GM21737 (cell line): ENCODE results near the gene ZNF783.

ENCODE experiments used
- ATAC-seq: cut with Tn5 transposase; IDR thresholded peaks from one replicate; pipeline ENCODE4 v1.9.1; 2021; ENCODE audit warnings: mild to moderate bottlenecking, moderate library complexity; ENCODE audit not compliant: unreplicated experiment

Gene ZNF783

GRCh38 chr7:149280661-149281507 is 18.9 kb downstream of the ZNF783 start:
- ATAC-seq: no peak

DNA sequence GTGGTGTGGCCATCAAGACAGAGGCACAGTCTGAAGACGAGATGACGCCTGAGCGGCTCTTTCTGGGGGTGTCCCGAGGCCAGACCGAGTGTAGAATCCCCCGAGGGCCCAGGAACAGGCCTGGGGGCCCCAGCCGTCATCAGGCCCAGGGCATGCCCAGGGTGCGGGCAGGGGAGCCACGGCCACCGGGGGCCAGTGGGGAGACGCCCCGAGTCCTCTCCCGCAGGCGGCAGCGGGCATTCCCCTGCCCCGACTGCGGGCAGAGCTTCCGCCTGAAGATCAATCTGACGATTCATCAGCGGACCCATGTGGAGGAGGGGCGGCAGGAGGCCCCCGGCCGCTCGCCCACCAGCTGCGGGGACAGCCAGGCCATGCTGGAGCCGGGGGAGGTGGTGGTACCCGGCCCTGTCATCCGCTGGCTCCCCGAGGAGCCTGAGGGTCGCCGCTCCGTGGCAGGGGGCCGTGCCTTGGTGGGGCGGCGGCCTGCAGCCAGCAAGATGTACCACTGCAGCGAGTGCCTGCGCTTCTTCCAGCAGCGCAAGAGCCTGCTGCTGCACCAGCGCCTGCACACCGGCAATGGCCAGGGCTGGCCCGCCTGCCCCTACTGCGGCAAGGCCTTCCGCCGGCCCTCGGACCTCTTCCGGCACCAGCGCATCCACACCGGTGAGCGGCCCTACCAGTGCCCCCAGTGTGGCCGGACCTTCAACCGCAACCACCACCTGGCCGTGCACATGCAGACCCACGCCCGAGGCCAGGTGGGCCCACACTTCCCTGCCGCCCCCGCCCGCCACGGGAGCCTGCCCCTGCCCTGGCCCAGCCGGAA is 19.7 kb downstream of the ZNF783 start:
- ATAC-seq: no peak

- no peak for ATAC-seq
Observed at GRCh38 chr7:149282331-149282655, 20.3 kb downstream of the ZNF783 start.

DNA sequence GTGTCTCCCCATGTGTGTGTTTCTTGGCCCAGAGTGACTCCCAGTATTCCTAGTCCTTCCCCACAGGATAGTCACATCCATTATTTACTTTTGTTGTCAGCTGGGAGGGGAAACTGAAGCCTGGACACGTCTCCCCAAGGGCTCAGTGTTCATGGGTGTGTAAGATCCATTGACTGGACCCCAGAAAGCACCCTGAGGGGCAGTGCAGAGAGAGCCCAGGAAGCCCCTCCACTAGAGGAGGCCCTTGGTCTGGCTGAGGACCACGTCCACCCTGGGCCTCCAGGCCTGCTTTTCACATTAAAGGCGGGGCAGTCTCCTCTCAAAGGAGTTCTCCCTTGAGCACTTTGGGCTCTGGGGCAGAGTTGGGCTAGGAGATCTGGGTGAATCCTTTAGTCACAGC is 21.3 kb downstream of the ZNF783 start:
- ATAC-seq: no peak

DNA sequence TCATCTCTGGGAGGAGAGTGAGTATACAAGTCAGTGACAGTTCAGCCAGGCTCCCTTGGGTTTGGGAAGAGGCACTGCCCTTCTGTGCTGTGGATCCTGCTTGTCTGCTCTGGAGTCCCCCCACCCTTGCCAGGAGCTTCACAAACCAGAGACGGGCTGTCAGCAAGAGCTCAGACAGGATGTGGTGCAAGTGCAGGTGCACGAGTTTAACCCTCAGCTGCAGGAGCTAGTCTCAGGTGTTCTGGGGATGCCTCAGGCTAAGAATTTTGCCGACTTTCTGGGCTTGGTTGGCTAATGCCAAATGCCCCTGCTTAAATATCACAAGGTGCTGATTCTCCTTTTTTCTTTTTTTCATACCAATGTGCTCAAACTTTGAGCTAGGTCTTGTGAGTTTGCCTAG is 22.3 kb downstream of the ZNF783 start:
- no peak for ATAC-seq

DNA sequence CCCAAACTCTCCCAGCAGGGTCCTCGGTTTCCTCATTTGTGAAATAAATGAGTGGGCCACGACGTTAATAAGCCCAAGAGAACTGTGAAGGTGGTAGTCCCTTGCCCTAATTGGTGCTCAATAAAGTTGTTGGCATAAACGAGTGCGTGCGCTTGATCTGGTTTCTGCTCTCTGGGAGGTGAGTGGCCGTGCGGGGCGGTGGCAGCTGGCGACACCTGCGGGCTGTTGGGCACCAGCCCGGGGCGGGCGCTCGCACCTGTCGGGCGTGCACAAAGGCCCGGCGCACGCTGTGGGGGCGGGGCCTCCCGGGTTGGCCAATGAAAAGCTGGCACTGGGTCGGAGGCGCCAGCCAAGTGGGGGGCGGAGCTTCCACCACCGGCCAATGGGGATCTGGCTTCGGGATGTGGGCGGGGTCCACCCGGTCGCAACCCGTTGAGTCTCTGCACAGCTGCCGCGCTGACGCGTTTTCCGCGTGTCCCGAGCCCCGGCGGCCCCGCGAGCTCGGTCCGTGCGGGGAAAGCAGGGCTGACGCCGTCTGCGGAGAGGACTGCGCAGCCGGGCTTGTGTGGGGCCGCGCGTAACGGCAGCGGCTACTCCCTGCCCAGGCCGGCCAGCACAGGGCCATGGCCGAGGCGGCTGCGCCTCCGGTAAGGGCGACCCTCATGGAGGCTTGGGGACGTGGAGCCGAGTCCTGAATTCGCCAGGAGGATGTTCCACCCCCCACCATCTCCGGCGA is 23.0 kb downstream of the ZNF783 start:
- ATAC-seq: peak; percentile 98

GRCh38 chr7:149285603-149286002 is 23.6 kb downstream of the ZNF783 start:
- ATAC-seq: no peak

DNA sequence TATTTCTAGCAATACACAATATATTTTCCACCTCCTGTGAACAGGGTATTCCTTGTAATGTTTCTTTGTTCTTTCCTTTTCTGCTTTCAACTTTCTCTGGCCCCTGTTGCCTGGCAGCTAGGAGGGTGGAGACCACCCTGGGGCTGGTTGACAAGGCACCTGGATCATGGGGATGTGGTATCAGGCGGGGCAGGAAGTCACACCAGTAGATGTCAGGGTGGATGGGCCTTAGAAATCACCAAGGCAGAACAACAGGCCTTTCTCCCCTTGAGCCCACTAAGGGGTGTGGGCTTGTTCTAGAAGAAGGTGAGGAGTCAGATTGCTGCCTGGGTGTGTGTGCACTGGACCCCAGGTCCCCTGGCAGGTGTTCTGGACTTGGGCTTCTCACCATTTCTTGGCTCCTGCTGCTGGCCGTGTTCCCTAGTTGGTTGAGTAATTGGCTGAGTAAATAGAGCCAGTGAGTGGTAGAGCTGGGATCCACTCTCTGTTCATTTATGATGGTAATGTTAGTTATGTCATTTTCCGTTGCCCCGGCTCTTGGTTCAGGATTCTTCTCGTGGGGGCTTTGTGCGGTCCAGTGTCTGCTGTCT is 24.9 kb downstream of the ZNF783 start:
- no peak for ATAC-seq

GRCh38 chr7:149287622-149288021 is 25.6 kb downstream of the ZNF783 start:
- ATAC-seq: no peak

- ATAC-seq: no peak
Observed at GRCh38 chr7:149289262-149289661, 27.3 kb downstream of the ZNF783 start.

DNA sequence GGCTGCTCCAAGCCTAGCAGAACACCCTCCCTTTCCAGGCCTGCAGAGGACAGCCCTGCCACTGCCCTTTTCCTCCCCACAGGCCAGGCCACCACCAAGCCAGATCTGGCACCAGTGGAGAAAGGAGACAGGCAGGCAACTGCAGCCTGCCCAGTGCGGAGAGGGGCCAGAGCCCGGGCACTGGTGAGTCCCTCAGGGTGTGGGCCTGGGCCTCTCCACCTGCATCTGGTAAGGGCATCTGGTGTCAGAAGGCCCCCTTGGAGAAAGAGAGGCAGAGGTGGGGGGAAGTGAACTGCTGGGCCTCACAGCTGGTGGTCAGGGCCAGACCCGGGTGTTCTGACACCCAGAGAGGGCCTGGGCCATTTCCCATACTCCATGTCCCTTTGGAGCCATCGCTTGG is 27.9 kb downstream of the ZNF783 start:
- no peak for ATAC-seq

GRCh38 chr7:149291036-149291780 is 29.2 kb downstream of the ZNF783 start:
- no peak for ATAC-seq

- ATAC-seq: no peak
Observed at GRCh38 chr7:149291781-149292461, 29.9 kb downstream of the ZNF783 start.

DNA sequence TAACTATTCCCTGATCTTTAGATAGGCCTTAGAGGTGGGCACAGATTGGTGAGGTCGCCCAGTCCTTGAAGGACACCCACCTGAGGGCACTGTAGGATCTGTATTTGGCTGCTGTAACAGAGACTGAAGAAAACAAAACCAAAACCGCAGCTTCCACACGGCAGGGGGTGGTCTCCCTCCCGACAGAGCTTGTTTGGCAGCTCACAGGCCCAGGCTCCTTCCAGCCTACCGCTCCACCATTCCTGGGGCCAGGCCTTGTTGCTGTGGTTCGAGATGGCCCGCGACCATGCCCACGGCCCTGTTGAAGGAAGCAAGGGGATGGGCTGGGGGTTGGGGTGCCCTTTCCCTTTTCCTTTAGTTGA is 30.4 kb downstream of the ZNF783 start:
- no peak for ATAC-seq

DNA sequence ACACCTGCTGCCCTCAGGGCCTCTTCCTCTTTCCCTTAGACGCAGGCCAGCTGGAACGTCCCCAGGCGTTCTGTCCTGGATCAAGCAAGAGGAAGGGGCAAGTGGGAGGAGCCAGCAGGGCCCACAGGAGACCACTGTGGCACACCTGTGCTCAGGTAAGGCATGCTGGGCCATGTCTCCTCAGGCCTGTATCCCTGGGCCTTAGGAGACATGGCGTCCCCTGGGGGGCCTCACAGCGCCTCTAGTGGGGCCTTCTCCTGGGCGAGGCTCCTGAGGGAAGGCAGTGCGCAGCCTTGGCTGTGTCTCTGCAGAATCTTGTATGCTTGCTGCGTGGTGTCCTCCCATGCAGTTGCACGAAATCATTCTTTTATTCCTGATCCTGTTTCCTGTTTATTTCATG is 31.3 kb downstream of the ZNF783 start:
- no peak for ATAC-seq

DNA sequence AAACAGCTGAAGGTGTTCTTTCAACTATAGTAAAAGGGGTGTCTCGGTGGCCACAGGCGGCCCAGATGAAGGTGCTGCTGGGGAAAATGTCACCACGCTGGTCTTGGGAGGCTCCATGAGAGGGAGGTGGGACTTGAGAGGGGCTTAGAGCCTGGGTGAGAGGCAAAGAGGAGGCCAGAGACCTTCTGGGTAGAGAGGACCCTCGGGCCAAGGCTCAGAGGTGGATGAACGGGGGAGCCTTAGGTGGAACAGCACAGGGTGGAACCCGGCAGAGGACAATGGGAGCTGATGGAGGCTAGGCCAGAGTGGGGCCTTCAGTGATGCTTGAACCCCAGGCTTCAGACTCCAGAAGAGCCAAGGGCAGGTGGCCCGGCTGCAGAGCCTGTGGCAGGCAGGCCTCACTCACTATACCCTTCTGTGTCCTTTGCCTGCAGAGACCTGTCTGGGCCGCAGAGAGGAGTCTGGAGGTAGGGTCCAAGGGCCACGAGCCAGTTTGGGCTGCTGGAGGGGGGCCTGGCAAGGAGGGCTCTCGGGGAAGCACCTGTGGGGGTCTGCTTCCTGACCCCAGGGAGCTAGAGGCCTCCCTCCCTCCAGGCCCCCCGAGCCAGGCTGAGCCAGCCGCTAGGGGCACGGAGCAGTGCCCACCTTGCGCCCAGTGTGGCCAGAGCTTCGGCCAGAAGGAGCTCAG is 32.1 kb downstream of the ZNF783 start:
- no peak for ATAC-seq

DNA sequence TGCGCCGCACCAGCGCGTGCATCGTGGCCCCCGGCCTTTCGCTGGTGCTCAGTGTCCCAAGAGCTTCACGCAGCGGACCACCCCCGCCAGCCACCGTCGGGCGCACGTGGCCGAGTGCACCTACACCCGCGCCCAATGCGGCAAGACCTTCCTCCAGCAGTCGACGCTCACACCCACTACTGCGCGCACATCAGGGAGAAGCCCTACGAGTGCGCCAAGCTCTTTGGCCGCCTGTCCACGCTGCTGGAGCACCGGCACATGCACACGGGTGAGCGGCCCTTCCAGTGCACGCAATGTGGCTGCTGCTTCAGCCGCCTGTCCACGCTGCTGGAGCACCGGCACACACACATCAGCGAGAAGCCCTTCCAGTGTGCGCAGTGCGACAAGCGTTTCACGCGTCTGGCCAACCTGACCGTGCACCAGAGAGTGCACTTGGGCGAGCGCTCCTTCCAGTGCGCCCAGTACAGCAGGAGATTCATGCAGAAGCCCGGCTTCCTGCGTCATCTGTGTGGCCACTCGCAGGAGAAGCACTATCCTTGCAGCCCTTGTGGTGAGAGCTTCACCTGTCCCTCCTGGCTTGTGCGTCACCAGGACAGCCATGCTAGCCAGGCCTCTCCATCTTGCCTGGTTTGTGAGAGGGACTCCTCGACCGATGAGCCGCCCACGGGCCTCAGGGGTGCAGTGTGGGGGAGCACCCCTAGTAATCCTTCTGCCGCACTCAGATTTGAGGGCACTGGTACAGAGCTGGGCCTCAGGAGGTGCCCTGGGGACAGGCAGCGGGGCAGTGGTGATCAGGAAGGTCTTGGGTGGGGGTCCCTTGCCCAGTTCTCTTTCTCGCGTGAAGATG is 32.9 kb downstream of the ZNF783 start:
- ATAC-seq: no peak

- ATAC-seq: no peak
Observed at GRCh38 chr7:149295481-149295850, 33.5 kb downstream of the ZNF783 start.

GRCh38 chr7:149296368-149296767 is 34.4 kb downstream of the ZNF783 start:
- ATAC-seq: no peak
